ENCODE results near the gene GJC2.
A peak's percentile ranks its signal among the peaks of the same experiment; 100 is the strongest.

GJC2 gene

DNA sequence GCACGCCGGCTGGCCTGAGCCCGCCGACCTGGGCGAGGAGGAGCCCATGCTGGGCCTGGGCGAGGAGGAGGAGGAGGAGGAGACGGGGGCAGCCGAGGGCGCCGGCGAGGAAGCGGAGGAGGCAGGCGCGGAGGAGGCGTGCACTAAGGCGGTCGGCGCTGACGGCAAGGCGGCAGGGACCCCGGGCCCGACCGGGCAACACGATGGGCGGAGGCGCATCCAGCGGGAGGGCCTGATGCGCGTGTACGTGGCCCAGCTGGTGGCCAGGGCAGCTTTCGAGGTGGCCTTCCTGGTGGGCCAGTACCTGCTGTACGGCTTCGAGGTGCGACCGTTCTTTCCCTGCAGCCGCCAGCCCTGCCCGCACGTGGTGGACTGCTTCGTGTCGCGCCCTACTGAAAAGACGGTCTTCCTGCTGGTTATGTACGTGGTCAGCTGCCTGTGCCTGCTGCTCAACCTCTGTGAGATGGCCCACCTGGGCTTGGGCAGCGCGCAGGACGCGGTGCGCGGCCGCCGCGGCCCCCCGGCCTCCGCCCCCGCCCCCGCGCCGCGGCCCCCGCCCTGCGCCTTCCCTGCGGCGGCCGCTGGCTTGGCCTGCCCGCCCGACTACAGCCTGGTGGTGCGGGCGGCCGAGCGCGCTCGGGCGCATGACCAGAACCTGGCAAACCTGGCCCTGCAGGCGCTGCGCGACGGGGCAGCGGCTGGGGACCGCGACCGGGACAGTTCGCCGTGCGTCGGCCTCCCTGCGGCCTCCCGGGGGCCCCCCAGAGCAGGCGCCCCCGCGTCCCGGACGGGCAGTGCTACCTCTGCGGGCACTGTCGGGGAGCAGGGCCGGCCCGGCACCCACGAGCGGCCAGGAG is 8.6 kb downstream of the GJC2 start:
- no peak for DNase-seq (ENCODE audit: low read depth in 2 of 2)

DNA sequence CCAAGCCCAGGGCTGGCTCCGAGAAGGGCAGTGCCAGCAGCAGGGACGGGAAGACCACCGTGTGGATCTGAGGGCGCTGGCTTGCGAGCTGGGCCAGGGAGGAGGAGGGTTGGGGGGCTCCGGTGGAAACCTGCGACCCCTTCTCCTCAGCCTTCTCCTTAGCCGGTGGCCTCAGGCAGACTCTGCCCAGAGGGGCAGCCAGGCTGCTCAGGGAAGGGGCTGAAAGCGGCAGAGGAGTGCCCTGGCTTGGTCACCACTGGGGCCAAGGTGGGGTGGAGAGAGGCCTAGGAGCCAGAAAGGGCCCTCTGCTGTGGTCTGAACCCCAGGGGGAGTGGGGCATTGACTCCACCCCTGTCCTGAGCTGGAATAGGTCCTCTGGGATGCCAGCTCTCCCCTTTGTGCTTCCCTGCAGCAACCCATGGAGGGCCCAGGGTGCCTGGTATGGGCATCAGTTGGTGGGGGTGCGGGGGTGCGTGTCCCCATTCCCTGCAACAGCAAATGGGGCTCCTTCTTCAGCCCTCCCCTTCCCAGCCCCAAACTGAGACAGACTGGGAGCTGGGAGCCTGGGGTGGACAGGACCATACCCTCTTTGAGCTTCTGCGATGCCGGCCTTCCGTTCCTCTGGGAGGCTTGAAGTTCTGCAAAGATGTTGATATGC is 9.4 kb downstream of the GJC2 start:
- DNase-seq (ENCODE audit: low read depth in 2 of 2): no peak

DNA sequence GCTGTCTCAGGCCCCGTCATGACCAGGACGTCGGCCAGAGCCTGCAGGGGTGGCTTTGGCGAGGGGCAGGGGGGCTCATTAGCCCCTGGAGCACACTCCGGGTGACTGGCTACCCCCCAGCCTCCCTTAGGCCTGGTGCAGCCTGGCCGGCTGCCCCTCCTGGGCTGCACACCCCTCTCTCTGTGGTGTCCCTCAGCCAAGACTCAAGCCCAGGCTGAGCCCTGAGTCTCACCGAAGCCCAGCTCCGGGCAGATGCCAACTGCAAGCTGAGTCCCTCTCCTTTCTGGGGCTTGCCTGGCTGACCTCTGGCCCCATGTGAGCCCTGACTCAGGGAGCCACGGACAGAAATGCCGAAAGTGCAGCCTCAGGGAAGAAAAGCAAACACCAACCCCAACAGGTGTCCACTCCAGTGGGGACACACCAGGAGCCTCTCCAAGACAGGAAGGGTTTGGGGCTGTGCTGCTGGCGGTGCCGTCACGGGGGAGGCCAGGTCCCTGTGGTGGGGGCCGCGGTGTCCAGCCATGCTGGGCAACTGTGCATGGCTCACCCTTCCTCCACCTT is 10.6 kb downstream of the GJC2 start:
- DNase-seq (ENCODE audit: low read depth in 2 of 2): no peak

DNA sequence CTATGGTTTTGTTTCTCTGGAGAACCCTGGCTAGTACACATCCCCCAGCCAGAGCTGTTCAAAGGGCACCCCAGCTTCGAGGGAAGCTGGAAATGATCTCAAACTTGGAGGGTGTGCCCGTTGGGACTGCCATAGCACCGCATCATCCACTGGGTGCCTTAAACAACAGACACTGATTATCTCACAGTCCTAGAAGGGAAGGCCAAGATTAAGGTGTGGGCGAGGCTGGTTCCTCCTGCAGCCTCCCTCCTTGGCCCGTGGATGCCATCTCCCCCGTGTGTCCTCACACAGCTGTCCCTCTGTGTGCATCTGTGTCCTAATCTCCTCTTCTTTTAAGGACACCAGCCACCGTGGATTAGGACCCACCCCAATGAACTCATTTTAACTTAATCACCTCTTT is 11.6 kb downstream of the GJC2 start:
- no peak for DNase-seq (ENCODE audit: low read depth in 2 of 2)

DNA sequence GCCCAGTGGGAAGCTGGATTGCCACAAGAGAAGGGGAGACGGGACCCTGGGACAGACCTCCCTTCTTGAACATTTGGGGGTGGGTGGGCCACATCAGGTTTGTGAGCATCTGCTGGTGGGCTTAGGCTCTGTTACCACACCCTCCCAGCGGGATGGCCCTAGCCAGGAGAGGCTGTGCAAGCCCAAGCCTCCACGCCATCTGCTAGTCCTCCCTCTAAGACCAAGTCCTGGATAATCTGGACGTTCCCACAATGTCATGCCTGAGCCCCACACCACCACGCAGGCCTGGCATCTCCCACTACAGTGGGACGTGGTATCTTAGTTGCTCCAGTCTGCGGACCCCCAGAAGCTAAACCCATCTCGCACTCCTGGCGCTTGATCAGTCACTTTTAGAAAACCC is 12.1 kb downstream of the GJC2 start:
- DNase-seq (ENCODE audit: low read depth in 2 of 2): no peak

DNA sequence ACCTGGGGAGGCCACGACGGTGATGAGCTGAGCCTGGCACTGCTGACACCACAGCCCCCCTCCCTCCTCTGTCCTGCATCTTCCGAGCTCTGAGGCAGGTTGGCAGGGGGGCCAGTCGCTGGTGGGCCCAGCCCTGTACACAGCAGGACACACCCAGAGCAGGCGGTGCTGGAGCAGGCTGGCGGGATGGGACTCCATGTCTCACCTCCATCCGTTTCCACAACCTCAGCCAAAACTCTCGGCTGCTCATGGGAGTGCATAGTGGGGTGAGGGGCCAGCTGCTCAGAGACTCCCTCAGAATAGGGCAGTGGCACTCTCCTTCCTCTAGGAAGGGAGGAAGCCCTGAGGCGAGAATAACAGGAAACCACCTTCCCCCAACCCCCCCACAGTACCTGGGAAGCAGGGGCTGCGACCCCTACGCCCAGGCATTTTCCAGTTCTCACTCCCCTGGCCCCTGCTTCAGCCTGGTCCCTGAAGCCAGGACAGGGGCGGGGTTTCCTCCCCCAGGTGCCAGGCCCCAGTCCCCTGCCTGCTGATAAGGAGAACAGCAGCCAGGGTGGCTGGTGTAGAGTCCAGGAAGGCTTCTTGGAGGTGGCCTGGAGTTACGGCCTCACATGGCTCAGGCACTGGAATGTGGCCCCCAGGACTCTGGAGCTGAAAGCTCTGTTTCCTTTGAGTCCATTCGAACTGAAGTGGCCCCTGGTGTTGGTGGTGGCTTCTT is 12.7 kb downstream of the GJC2 start:
- DNase-seq (ENCODE audit: low read depth in 2 of 2): no peak

DNA sequence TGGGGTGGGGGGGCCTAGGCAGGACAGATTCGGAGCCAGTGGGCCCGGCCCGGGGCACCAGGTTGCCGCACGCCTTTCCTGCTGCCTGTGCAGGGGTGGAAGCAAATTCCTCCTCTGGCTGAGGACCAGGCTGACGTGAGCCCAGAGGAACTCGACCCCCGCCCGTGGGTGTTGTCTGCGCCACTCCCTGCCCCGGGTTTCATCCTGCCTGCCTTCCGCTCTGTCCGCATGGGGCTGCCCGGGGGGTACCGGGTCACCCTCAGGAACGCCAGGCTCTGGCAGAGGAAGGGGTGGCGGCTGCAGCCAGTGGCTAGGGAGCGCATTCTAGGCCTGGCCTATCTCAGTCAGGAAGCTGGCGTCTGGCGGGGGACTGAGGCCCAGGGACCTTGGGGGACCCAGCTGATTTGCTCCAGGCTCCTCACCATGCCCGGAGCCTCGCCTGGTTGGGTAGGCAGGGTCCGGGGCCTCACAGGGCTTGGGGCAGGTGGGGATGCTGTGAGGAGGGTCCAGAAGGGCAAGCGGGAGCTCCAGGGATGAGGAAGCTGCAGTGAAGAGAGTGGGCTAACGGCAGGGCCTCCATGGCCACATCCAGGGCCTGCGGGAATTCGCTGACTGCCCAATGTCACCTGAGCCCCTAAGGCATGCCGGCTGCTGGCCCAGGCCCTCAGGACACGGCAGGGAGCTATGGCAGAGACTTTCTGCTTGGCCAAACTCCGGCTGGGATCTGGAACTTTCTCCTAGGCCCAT is 13.4 kb downstream of the GJC2 start:
- no peak for DNase-seq (ENCODE audit: low read depth in 2 of 2)

DNA sequence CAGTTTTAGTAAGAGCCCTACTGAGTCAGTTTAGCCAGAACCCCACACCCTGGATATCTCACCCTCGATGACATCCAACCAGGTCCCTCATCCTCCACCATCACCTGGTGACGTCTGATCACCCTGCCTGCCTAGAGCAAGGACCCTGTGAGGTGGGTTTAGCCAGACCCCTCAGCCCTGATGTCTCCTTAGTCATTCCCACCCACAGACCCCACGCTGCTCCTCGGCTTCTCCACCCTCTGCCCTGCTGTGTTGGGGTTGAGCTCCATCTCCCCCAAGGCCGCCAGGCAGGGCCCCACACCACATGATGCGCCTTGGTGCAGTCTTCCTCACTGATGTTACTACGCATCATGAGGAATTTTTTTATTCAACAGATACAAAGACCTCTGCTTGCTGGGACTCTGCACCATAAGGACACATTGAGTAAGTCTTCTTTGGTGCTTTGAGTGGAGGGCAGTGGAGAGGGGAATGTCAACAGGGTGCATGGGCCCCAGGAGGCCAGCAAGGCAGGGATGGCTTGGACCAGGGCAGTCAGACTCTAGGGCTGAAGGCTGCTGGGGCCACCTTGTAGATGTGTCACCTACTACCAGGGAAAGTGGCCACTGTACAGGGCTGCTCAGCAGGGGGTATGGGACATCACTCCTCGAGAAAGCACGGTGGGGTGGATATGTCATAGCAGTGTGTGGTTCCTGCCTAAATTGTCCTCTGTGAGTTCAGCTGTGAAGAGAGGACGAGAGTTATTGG is 14.2 kb downstream of the GJC2 start:
- DNase-seq (ENCODE audit: low read depth in 2 of 2): no peak

DNA sequence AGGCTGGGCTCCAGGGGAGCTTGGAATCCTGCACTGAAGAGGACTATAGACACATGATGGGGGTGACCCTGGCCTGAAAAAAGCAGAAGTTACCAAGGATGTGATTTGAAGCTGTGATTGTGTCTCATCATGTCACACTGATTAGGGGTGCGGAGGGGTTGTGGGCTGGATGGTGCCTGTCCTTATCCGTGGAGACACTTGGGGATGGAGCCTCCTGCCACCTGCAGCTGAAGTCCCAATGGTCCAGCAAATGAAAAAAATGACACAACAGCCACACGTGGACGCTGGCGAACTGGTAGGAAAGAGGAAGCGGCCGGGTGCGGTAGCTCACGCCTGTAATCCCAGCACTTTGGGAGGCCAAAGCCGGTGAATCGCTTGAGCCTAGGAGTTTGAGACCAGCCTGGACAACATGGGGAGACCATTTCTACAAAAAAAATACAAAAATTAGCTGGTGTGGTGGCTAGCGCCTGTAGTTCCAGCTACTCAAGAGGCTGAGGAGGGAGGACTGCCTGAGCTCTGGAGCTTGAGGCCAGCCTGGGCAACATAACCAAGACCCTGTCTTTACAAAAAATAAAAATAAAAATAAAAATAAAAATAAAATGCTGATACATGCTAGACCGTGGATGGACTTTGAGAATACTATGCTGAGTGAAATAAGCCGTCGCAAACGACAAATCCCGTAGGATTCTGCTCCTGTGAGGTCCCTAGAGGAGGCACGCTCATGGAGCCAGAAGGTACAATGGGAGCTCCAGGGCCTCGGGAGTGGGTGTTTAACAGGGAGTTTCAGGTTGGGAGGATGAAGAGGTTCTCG is 15.0 kb downstream of the GJC2 start:
- no peak for DNase-seq (ENCODE audit: low read depth in 2 of 2)

DNA sequence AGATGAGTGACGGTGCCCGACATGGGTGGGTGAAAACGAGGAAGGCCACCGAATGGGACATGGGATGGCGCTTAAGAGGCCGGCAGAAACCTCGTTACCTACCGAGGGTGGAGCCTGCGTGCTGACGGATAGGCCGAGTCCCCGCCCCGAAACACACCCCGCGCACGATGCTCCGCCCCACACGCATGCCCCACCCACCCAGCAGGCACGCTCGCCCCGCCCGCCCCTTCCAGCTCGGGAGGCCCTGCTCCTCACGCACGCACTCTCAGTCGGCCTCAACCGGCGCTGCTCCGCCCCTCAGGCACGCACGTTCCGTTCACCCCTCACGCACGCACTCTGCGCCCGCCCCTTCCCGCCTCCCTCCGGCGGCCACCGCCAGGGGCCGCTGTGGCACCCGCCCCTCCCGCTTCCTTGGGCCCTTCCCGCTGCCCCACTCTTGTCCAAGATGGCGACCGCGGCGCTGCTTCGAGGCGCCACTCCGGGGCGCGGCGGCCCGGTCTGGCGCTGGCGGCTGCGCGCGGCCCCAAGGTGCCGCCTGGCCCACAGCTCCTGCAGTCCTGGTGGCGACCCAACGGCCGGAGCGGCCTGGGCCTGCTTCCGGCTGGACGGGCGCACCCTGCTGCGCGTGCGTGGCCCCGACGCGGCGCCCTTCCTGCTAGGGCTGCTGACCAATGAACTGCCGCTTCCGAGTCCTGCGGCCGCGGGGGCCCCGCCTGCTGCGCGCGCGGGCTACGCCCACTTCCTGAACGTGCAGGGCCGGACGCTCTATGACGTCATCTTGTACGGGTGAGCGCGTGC is 15.8 kb downstream of the GJC2 start, which contains the start of gene IBA57:
Gene IBA57 (plus strand): TSS at position 433 of the 798 bp plus-strand sequence. CDS start 13 bp downstream, at position 446.
- peak; percentile 99 for DNase-seq (ENCODE audit: low read depth in 2 of 2)

DNA sequence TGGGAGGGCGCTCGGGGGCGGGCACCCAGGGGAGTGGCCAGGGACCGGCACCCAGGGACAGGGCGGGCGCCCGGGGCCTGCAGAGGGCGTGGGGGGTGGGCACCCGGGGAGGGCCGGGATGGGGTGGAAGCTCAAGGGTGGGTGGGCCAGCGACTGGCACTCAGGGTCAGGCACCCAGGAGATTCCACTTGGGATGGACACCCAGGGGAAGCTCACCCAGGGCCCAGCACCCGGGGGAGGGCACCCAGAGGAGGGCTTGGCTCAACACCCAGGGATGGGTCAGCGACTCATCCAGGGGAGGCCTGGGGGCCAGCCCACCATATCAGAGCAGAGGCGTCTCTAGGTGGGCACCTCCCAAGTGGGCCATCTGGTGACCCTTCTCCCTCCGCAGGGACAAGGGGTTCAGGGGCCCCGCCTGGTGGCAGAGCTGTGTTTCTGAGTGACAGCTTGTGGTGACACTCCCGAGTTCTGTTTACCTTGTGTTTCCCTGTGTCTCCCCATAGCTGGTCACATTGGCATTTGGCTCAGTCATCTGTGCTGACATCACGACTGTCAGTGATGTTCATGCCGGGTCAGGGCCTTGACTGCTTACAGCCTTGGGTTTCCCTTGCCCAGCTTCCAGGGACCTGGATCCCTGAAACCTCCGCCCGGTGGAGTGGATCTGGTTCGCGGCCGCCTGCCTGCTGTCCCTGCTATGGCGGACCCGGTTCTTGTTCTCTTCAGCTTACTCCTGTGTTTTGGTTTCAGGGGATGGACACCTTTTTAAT is 16.6 kb downstream of the GJC2 start:
- DNase-seq (ENCODE audit: low read depth in 2 of 2): peak; percentile 19

DNA sequence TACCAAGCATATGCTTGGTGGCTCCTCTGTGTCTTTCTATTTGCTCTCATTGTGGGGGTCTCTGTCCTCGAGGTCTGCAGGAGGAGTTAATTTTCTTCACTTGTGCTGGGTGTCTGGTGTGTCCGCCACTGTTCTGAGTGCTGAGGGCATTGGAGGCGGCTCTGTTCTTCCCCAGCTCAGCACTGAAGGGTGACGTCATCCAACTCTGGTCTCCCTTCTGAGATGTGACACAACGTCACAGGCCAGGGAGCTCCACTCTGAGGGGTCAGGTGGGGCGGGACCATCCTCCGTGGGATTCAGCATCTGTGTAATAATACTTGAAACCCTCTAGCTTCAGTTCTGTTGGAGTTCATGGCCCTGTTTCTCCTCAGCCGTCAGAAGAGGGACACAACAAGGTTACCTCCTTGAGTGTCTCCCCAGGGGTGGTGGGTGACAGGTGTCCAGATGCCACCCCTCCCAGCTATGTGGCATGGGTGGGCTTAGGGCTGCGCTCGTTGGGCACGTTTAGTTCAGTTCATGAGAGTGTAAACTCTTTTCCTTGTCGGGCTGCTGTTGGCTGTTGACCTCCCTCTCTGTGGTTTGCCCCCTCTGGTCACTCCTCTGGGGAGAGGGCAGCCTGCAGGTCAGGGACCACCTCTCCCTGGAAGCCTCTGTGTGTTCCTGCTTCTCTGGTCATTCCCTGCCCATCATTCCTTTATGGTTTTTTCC is 19.0 kb downstream of the GJC2 start:
- DNase-seq (ENCODE audit: low read depth in 2 of 2): no peak

DNA sequence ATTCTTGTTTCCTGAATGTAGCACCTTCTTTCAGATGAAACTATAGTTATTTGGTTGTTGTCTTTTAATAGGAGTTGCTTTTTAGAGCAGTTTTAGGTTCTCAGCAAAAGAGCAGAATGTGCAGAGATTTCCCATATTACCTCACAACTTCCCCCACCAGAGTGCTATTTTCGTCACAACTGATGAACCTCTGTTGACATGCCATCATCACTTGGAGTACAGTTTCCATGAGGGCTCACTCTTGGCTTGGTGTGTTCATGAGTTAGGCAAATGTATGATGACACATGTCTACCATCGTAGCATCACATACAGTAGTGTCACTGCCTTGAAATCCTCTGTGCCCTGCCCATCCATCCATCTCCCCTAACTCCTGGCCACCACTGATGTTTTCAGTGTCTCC is 19.6 kb downstream of the GJC2 start:
- DNase-seq (ENCODE audit: low read depth in 2 of 2): no peak

DNA sequence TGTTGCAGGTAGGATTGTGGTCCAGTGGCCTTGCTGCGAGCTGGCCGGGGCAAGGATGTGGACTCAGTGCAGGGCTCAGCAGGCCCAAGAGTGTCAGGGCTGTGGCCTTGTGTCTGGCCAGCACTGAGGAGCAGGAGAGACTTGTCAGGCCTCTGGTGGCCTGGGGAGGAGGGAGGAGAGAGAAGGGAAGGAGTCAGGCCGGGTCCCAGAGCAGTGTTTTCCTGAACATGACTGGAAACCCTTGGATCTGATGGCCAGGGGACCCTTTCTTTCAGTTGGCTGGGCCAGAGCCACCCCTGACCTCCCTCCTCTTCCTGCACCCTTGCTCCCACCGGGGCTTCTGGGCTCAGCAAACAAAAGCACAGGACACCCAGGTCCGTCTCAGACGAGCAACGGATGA is 20.9 kb downstream of the GJC2 start:
- DNase-seq (ENCODE audit: low read depth in 2 of 2): no peak

DNA sequence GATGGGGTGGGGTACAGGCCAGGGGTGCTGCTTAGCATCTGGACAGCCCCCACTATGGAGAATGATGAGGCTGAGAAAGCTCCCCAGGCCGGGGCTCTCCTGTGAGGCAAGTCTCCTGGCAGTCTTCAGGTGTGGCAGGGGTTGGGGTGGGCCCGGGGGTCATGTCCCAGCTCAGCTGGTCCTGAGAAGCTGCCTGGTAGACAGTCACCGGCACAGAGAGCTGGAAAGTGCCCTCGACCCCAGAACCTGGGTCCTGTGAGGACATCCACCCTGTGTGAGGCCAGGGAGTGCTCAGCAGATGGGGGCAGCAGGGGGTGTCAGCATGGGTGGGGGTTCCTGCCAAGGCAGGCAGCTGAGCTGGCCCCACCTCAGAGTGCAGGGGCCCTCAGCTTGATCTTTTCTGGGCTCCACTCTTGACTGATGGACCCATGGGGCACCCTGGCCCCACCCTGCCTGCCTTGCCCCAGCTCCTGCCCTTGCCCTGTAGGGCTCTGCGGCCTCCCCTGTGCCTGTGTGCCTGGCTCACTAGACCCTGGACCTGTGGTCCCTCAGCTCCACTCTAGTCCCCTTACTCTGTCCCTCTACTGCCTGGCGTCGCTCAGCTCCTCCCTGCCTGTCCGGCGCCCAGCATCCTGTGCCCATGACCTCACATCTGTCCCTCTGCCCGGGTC is 21.6 kb downstream of the GJC2 start:
- DNase-seq (ENCODE audit: low read depth in 2 of 2): no peak

DNA sequence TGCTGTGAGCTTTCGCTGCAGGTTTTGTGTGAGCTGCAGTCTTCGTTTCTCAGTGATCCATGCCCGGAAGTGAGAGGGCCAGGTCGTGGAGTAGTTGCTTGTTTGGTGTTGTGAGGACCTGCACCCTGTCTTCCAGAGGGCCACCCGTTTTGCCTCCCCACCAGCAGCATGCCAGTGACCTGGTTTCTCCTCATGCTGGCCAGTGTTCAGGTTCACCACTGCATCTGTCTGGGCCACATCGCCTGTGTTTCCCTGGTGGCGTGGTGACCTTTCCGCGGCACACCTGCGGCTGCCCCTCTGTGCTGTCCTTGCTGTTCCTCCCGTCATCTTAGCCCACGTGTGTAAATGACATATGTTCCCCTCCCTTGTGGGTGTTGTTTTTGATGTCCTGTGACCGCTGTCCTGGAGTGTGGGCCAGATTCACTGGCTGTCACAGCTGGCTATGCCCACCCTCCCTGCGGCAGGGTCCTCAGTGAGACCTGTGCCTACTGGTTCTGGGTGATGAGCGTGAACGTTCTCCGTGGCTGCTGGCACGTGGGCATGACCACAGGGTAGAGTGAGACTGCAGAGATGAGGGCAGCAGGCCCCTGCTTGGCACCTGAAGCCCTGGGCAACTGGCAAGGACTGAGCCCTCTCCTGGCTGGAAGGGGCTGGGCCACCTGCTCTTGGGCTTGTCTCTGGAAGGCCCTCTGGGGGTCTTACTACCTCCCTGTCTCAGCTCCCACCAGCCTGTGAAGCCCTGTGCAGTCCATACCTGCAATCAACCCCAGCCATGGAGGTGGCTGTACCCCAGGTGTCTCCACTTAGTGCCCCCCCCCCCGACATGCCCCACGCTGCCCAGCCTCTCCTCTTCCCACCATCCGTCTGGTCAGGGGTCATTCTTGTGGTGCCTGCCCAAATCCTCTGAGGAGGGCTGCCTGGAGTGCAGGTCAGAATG is 23.1 kb downstream of the GJC2 start:
- no peak for DNase-seq (ENCODE audit: low read depth in 2 of 2)

Measured in stimulated activated CD8-positive, alpha-beta memory T cell treated with anti-CD3 and anti-CD28 coated beads, Interleukin-7, amount 100 ng/mL, for 1 hour (primary cell).